ENCODE data around the gene VWA8.

DNA sequence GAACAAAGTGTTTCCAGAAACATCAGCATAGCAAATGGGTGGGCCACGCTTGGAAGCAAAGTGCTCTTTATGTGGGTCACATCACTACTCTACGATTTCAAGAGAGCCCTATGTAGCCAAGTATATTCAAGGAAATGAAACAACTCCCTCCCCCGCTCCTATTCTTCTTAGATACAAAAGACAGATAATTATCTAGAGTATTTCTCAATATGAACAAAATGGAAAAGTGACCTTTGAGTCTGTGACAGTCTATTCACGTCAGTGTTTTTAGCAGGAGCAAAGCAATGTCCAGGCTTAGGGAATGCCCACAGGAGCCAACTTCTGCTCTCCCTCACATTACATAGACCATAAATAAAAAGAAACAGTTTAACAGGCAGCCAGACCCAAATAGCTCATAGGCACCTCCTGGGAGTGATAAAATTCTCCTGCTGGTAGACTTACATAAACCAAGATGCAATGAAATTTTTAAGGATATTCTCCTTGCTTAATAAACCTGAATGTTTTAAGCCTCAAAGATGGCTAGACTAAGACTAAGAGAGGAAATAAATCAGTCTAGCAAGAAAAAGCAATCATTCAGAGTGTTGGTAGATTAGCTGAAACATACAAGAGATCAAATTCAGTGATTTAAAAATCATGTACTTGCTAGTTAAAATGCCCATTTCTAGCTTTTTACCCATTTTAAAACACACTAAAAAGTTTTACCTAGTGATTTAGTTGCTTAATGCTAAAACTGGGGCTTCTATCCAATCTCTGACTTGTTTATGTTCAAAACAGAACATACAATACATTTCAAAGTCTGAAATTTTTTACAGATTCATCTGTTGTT, 320.7 kb downstream of the VWA8 start:
- TF ChIP-seq POLR2A (IDR thresholded peaks at IDR 0.05) = no peak
- TF ChIP-seq, protein P1, sequence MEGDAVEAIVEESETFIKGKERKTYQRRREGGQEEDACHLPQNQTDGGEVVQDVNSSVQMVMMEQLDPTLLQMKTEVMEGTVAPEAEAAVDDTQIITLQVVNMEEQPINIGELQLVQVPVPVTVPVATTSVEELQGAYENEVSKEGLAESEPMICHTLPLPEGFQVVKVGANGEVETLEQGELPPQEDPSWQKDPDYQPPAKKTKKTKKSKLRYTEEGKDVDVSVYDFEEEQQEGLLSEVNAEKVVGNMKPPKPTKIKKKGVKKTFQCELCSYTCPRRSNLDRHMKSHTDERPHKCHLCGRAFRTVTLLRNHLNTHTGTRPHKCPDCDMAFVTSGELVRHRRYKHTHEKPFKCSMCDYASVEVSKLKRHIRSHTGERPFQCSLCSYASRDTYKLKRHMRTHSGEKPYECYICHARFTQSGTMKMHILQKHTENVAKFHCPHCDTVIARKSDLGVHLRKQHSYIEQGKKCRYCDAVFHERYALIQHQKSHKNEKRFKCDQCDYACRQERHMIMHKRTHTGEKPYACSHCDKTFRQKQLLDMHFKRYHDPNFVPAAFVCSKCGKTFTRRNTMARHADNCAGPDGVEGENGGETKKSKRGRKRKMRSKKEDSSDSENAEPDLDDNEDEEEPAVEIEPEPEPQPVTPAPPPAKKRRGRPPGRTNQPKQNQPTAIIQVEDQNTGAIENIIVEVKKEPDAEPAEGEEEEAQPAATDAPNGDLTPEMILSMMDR (IDR thresholded peaks at IDR 0.05) = no peak
- TF ChIP-seq POLR2AphosphoS5 (IDR thresholded peaks at IDR 0.05) = no peak
- no peak for TF ChIP-seq EP300 (IDR thresholded peaks at IDR 0.05)
